Activated naive CD8-positive, alpha-beta T cell treated with anti-CD3 and anti-CD28 coated beads, Interleukin-2, amount 10 ng/mL, durations not matched to agents 7 days and 5 days (primary cell): ENCODE measurements around the gene MMAB. TPM values are rescaled to one million over a fixed set of nuclear protein-coding genes. Genes with fewer than 3 reads are reported as not detected.
A peak's percentile ranks its signal among the peaks of the same experiment; 100 is the strongest.

ENCODE experiments used
- ATAC-seq: fragments of 150-1000 bp; cut with Tn5 transposase; one replicate; pipeline ENCODE4 v1.10.0; 2021; ENCODE audit warnings: low read depth, moderate library complexity
- POLR2A ChIA-PET: fragments of 350-600 bp; sonication (Branson Sonifier 250); formaldehyde crosslinking; loops from one replicate; lab custom pipeline; 2021; ENCODE audit warnings: antibody characterized with exemption; lab: Charles Lee
- DNase-seq: peaks from one replicate; pipeline ENCODE4 v3.0.0; 2021
- H3K27ac Mint-ChIP-seq: one replicate; pipeline ENCODE4 v1.8.0; 2022; ENCODE audit warnings: mild to moderate bottlenecking, mixed read lengths
- H3K27me3 Mint-ChIP-seq: one replicate; pipeline ENCODE4 v1.8.0; 2022; ENCODE audit warnings: mild to moderate bottlenecking, moderate library complexity, mixed read lengths
- H3K36me3 Mint-ChIP-seq: one replicate; pipeline ENCODE4 v1.8.0; 2021; ENCODE audit warnings: mild to moderate bottlenecking, mixed read lengths
- H3K4me1 Mint-ChIP-seq: one replicate; pipeline ENCODE4 v1.8.0; 2021; ENCODE audit warnings: mixed read lengths
- H3K4me3 Mint-ChIP-seq: one replicate; pipeline ENCODE4 v1.8.0; 2022; ENCODE audit warnings: mild to moderate bottlenecking, moderate library complexity, mixed read lengths
- H3K9me3 Mint-ChIP-seq: one replicate; pipeline ENCODE4 v1.8.0; 2021; ENCODE audit warnings: mixed read lengths
- total RNA-seq, 2 experiments: library from RNA; stranded (reverse); gene quantifications; one replicate each; pipeline ENCODE4 v1.2.3, GENCODE V29; 2021

The MMAB gene
- total RNA-seq, 2 experiments from 2014 or later = 31.8 to 32.4 TPM

- Mint-ChIP-seq H3K4me3 (no peak overlapping the region), H3K4me1 (peaks cover 28% of the 10 kb centered on the region), H3K27me3 (peaks cover 3% of the 10 kb centered on the region), H3K27ac (no peak overlapping the region), H3K36me3 (peaks cover 8% of the 10 kb centered on the region), H3K9me3 (no peaks in the 10 kb centered on the region)
- DNase-seq = peak; percentile 69
- peak; percentile 32 for ATAC-seq
- POLR2A ChIA-PET = no interaction called here
These were observed 24.6 kb upstream of the MMAB start for GRCh38 chr12:109597795-109598427.

- H3K4me3 Mint-ChIP-seq = no peak overlapping the region
- peaks cover 8% of the 10 kb centered on the region for H3K36me3 Mint-ChIP-seq
- POLR2A ChIA-PET = no interaction called here
- ATAC-seq (no peak), DNase-seq (no peak)
- peaks cover 2% of the 10 kb centered on the region for H3K27me3 Mint-ChIP-seq
- H3K9me3 Mint-ChIP-seq = no peaks in the 10 kb centered on the region
- H3K4me1 Mint-ChIP-seq = peaks cover 28% of the 10 kb centered on the region
- H3K27ac Mint-ChIP-seq = no peak overlapping the region
These were observed 24.1 kb upstream of the MMAB start for GRCh38 chr12:109597414-109597794.

GRCh38 chr12:109596418-109597244 is 23.3 kb upstream of the MMAB start:
- Mint-ChIP-seq H3K27ac (no peak overlapping the region), H3K9me3 (no peaks in the 10 kb centered on the region), H3K36me3 (peaks cover 8% of the 10 kb centered on the region), H3K4me1 (peaks cover 28% of the 10 kb centered on the region), H3K27me3 (no peaks in the 10 kb centered on the region), H3K4me3 (no peak overlapping the region)
- DNase-seq (no peak), ATAC-seq (no peak)
- POLR2A ChIA-PET = no interaction called here

DNA sequence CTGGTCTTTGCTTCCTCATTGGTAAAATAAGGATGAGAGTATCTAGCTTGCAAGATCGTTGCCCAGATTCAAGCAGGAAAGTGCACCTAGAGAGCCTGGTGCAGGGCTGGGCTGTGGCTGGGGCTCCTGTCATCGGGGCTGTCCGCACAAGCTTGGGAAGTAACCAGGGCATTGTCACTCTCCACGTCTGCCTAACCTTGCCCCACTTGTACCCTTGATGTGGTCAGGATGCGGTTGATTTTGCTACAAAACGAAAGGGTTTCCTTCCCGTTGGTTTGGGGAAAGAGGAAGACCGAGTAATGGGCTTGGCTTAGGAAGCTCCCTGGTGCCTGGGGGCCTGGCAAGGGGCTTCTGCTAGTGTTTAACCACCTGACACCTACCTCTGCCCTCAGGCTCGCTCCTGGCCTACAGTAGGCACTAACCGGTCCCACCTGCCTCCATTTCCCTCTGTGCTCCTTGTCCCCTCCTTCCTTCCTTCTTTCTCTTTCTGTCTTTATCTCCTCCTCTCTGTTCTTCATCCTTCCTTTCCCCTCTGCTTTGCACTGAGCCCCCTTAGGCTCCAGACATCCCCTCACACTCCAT is 22.1 kb upstream of the MMAB start:
- H3K27me3 Mint-ChIP-seq = no peaks in the 10 kb centered on the region
- peak overlapping the region; percentile 53 for H3K4me3 Mint-ChIP-seq
- H3K4me1 Mint-ChIP-seq = peaks cover 28% of the 10 kb centered on the region
- peaks cover 8% of the 10 kb centered on the region for H3K36me3 Mint-ChIP-seq
- DNase-seq (peak; percentile 56), ATAC-seq (peak; percentile 72)
- no peaks in the 10 kb centered on the region for H3K9me3 Mint-ChIP-seq
- peak overlapping the region; percentile 38 for H3K27ac Mint-ChIP-seq
- POLR2A ChIA-PET = no interaction called here

GRCh38 chr12:109594556-109595317 is 21.4 kb upstream of the MMAB start:
- no peaks in the 10 kb centered on the region for H3K9me3 Mint-ChIP-seq
- ATAC-seq (no peak), DNase-seq (no peak)
- H3K4me1 Mint-ChIP-seq = peaks cover 28% of the 10 kb centered on the region
- H3K4me3 Mint-ChIP-seq = peak overlapping the region; percentile 53
- POLR2A ChIA-PET = no interaction called here
- peak overlapping the region; percentile 38 for H3K27ac Mint-ChIP-seq
- no peaks in the 10 kb centered on the region for H3K27me3 Mint-ChIP-seq
- H3K36me3 Mint-ChIP-seq = peaks cover 8% of the 10 kb centered on the region

- no peak for DNase-seq
- no peak overlapping the region for H3K4me3 Mint-ChIP-seq
- H3K27ac Mint-ChIP-seq = no peak overlapping the region
- POLR2A ChIA-PET = no interaction called here
- peaks cover 24% of the 10 kb centered on the region for H3K4me1 Mint-ChIP-seq
- peaks cover 8% of the 10 kb centered on the region for H3K36me3 Mint-ChIP-seq
- no peaks in the 10 kb centered on the region for H3K9me3 Mint-ChIP-seq
- ATAC-seq = no peak
- no peaks in the 10 kb centered on the region for H3K27me3 Mint-ChIP-seq
These were observed 19.6 kb upstream of the MMAB start for GRCh38 chr12:109592905-109593272.

DNA sequence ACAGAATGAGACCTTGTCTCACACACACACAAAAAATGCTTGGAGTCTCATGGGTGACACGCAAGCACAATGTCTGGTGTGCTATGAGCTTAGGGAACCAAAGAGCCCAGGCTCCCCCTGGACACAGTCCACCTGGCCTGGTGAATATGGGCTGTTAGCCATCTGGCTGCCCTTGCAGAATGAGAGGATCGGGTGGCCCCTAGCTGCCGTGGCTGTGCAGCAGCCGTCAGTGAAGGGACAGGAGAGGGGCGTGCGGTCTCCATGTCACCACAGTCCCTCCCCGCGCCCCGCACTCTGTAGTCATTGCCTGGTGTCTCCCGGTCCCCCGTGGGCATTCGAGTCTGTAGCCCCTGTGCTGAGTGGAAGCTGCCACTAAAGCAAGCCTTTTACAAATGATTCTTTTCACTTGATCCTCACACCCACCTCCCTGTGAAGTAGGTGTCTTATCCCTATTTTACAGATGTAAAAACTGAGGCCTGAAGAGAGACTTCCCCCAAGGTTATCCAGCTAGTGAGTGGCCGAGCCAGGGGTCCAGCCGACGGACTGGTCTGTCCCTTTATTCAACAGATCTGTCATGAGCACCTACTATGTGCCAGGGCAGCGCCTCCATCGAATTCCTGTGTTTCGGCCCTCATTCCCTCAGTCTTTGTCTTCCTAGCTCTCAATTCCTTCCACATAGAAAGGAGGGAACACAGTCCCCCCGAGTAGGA is 19.0 kb upstream of the MMAB start:
- peaks cover 21% of the 10 kb centered on the region for H3K4me1 Mint-ChIP-seq
- H3K4me3 Mint-ChIP-seq = no peak overlapping the region
- H3K36me3 Mint-ChIP-seq = peaks cover 8% of the 10 kb centered on the region
- no peak overlapping the region for H3K27ac Mint-ChIP-seq
- no peaks in the 10 kb centered on the region for H3K9me3 Mint-ChIP-seq
- POLR2A ChIA-PET = no interaction called here
- H3K27me3 Mint-ChIP-seq = no peaks in the 10 kb centered on the region
- DNase-seq (no peak), ATAC-seq (no peak)

DNA sequence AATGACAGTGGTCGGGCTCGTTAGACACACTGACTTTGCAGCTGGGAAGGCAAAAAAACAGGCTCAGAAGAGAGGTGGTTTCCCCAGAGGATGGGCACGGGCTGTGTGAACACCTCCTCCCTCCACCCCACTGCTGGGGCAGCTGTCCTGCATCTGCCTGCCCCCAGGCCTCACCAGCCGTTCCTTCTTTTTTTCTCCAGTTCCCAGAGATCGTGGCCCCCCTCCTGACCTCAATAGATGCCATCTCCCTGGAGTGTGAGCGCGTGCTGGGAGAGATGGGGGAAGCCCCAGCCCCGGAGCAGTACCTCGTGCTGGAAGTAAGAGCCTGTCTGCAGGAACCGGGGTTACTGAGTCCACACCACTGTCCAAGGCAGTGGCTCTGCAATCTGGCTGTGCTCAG is 17.7 kb upstream of the MMAB start:
- peaks cover 19% of the 10 kb centered on the region for H3K4me1 Mint-ChIP-seq
- DNase-seq (no peak), ATAC-seq (no peak)
- no peak overlapping the region for H3K4me3 Mint-ChIP-seq
- no peak overlapping the region for H3K27ac Mint-ChIP-seq
- POLR2A ChIA-PET = no interaction called here
- H3K9me3 Mint-ChIP-seq = no peaks in the 10 kb centered on the region
- peaks cover 10% of the 10 kb centered on the region for H3K36me3 Mint-ChIP-seq
- no peaks in the 10 kb centered on the region for H3K27me3 Mint-ChIP-seq

DNA sequence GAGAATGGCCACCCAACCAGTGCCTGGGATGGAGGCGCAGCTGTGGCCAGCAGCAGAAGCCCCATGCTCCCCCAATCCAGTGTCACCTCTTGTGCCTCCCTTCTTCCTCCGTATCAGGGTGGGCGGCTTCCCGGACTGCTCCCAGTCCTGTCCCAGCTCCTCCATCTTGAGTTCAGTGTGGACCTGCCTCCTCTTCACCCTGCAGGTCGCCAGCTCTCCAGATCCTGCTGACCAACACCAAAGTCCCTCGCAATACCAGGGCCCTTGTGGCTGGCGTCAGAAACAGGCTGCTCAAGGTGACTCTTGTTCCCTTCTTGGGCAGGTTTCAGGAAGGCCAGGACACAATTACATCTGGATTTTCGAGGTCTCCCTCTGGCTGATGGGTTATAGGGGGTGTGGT is 17.3 kb upstream of the MMAB start:
- Mint-ChIP-seq H3K36me3 (peaks cover 10% of the 10 kb centered on the region), H3K4me3 (no peak overlapping the region)

DNA sequence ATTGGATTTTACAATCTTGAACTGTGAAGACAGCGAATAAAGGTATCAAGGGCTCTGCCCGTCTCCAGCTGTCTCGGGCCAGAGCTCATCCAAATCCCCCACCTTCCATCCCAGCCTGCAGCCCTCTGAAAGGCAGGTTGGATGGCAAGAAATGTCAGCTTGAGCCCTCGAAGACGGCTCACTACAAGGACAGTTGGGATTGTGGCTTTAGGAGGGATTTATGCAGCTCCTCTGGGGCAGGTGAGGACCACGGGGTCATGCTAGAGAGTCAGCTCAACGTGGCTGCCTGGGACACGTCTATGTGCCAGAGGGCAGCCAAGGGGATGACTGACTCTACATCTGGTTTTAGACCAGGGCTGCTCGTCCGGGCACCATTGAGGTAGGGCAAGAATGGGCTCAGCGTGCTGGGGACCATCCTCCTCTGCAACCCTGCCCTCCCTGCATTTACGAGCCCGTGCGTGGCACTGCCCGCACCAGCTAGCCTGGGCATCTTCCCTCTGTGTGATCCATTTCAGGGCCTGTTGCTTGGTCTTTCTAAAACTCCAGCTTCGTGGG is 16.5 kb upstream of the MMAB start:
- POLR2A ChIA-PET = no interaction called here
- H3K9me3 Mint-ChIP-seq = no peaks in the 10 kb centered on the region
- H3K4me1 Mint-ChIP-seq = peaks cover 9% of the 10 kb centered on the region
- no peaks in the 10 kb centered on the region for H3K27me3 Mint-ChIP-seq
- H3K4me3 Mint-ChIP-seq = no peak overlapping the region
- DNase-seq (no peak), ATAC-seq (no peak)
- H3K27ac Mint-ChIP-seq = no peak overlapping the region
- H3K36me3 Mint-ChIP-seq = peaks cover 10% of the 10 kb centered on the region

More for the DNA sequence above, 17.3 kb upstream of the MMAB start:
- POLR2A ChIA-PET = no interaction called here
- H3K4me1 Mint-ChIP-seq = peaks cover 15% of the 10 kb centered on the region
- ATAC-seq (no peak), DNase-seq (no peak)
- H3K27me3 Mint-ChIP-seq = no peaks in the 10 kb centered on the region
- H3K27ac Mint-ChIP-seq = no peak overlapping the region
- no peaks in the 10 kb centered on the region for H3K9me3 Mint-ChIP-seq

GRCh38 chr12:109589240-109589590 is 15.9 kb upstream of the MMAB start:
- H3K4me3 Mint-ChIP-seq = no peak overlapping the region
- peaks cover 10% of the 10 kb centered on the region for H3K36me3 Mint-ChIP-seq
- no peaks in the 10 kb centered on the region for H3K27me3 Mint-ChIP-seq
- ATAC-seq (no peak), DNase-seq (no peak)
- no peaks in the 10 kb centered on the region for H3K9me3 Mint-ChIP-seq
- H3K27ac Mint-ChIP-seq = no peak overlapping the region
- POLR2A ChIA-PET = no interaction called here
- peaks cover 3% of the 10 kb centered on the region for H3K4me1 Mint-ChIP-seq

GRCh38 chr12:109588461-109589239 is 15.3 kb upstream of the MMAB start:
- POLR2A ChIA-PET = interaction anchor here (0.9 kb wide), 1 partner anchor 15 kb away, joined by 3 read pairs; the partner anchor contains the start of genes MMAB and MVK
- peaks cover 5% of the 10 kb centered on the region for H3K36me3 Mint-ChIP-seq
- no peak for DNase-seq
- ATAC-seq = no peak
- no peak overlapping the region for H3K4me3 Mint-ChIP-seq
- no peaks in the 10 kb centered on the region for H3K4me1 Mint-ChIP-seq
- no peaks in the 10 kb centered on the region for H3K27me3 Mint-ChIP-seq
- H3K9me3 Mint-ChIP-seq = no peaks in the 10 kb centered on the region
- no peak overlapping the region for H3K27ac Mint-ChIP-seq
